HG02642 (cell line): ENCODE data around the gene ASIC1.
"Not testable (repeated sequence)": the region's sequence is repeated elsewhere in the genome, so short reads cannot be mapped to it uniquely, and the experiment has no call there.

ENCODE experiments used
- ATAC-seq: cut with Tn5 transposase; IDR thresholded peaks from one replicate; pipeline ENCODE4 v1.9.1; 2021; ENCODE audit warnings: mild to moderate bottlenecking; ENCODE audit not compliant: unreplicated experiment, poor library complexity

ASIC1 gene

DNA sequence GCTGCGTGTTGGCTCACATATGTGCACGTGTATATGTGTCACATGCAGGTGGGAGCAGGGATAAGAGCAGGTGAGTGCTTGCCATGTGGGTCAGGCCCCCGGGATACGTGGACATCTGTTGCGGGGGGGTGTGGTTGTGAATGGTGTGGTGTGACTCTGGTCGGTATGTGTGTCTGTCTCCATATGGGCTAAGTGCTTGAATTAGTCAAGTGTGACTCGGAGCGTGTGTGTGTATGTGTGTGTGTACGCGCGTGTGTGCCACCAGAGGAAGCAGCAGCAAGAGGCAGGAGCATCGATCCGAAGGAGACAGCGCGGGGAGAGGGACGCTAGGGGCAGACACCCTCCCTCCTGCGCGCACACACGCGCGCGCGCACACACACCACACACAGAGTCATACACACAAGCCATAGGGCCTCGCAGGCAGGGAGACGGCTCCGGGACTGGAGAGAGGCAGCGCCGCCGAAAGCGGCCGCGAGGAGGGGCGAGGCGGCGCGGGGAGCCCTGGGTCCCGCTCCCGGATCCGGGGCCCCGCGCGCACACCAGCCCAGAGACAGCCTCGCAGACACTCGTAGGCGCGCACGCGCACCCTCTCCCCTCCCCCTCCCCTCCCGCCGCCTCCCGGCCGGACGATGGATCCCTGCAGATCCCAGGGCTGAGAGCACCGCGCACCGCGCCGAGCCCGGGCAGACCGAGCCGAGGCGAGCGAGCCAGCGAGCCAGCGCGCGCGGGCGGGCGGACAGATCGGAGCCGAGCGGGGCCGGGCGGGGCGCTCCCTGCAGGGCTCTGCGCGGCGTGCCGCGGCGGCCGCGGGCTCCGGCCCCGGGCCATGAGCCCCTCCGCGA is at the start of gene ASIC1:
TSS of gene ASIC1 (plus strand) at position 597 of the 842 bp plus-strand sequence. CDS start 1,171 bp downstream, outside the sequence.
- no peak for ATAC-seq

DNA sequence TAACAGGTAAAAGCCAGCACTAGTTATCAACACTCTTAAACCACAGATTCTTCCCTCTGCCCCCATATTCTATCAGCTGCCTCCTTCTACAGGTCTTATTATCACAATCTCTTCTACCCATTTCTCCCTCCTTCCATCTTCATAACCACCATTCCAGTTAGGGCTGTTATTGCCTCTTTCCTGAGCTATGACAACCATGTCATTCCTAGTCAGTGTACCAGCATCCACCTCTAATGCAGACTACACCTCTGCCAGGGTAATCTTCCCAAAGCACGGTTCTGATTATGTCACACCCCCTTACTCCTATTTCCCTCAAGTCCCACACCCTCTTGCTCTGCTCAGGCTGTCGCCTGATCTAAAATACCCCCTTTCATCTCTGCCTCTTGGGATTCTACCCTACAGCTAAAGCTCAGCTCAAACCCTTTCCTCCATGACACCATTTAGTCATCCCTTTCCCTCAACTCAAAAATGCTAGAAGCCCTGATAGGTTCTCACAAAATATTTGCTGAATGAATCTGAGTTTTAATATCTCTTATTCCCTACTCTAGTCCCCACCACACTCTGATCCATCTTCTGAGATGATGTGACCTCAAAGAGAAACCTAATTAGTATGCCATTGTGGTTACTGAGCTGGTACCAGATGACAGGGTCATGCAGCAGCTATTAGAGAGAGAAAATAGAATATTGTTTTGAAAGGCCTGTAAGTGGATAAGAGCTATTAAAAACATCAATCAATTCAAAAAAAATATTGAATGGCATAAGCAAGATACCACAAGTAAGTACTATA is 43.8 kb upstream of the ASIC1 start:
- ATAC-seq = no peak

DNA sequence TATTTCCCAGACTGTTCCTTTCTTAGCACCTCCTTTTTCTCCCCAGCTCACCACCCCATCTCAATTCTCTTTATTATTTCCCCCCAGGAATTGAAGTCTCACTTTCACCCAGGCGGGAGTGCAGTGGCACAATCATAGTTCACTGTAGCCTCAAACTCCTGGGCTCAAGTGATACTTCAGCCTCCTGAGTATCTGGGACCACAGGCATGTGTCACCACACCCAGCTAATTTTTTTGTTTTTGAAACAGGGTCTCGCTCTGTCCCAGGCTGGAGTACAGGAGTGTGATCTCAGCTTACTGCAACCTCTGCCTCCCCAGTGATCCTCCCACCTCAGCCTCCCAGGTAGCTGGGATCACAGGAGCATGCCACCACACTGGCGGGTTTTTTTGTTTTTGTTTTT is 43.1 kb upstream of the ASIC1 start:
- ATAC-seq = no peak

DNA sequence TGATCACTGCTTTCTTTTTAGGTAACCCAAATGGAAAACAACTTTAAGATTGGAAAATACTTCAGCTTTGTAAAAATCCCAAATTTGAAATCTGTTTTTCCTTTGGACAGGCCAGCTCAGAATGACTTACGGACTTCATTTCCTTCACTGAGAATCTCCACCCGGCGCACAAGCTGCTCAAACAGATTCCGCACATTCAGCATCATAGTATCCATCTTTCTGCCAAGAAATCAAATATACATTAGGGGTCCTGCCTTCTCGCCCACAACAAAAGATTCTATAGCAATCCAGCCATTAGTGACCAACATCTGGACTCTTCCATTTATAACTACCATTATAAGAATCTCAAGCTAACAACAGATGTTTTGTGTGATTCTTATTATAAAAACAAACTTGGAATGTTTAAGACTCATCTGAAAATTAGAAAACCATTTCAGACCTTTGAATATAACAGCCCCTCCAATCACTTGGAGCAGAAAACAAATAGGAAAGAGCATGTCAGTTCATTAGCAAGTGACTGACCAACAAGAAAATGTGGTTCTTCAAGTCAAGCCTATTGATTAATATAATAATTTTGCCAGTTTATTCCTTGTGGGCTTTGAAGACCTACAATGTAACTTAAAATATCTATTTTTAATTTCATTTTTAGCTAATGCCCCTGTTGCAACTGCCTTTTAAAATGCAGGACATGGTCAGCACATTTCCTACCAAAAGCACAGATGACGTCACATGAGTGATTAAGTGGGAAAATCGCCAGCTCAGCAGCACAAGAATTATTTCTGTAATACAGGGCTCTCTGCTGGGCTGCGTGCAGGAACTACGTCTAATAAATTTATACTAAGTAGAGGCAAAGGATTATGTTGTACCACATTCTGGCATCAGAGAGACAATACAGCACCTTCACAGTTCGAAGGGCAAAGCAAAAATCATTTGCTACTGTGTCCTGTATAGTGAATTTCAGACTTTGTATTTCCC is 40.6 kb upstream of the ASIC1 start:
- ATAC-seq = no peak

DNA sequence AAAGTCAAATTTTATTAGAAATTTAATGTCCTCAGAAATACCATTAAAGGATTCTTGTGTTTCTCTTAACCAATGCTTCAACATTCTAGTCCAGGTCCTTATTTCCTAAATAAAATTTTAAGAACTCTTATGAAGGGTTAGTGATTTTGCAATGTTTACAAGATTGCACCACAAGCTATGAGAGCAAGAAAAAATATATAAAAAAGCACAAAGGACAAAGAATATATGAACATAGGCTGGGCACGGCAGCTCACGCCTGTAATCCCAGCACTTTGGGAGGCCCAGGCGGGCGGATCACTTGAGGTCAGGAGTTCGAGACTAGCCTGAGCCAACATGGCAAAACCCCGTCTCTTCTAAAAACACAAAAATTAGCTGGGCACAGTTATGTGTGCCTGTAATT is 39.8 kb upstream of the ASIC1 start:
- ATAC-seq = no peak

DNA sequence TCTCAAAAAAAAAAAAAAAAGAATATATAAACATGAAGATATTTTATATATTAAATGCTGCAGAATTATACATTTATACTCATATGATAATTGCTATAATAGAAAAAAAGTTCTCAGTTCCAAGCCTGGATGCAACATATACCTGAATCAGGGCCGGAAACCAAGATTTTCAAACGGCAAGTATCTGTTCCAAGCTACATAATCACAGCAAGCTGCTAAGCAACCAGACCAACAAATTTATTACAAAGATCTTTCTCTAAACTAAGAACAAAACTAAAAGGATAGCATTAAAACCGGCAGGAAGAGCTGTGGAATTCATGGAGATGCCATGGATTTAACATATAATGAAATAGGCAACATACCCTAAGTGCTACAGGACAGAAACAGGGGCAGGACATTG is 39.2 kb upstream of the ASIC1 start:
- ATAC-seq = no peak

DNA sequence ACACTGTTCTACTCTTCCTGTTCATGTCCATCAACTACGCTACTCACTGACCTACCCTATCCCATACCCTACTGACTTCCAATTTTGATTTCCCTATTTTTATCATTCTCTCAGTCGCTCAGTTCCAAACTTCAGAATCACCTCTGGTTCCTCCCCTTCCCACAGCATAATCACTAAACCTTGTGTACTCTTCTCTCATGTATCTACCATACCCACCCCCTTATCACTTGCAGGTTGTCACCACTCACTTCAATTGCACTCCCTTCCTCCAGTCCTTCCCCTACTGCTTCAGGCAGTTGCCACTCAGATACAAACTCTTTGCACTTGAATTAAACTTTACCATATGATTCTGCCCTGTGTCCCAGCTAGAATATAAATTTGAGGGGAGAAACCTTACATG is 38.4 kb upstream of the ASIC1 start:
- ATAC-seq = no peak

DNA sequence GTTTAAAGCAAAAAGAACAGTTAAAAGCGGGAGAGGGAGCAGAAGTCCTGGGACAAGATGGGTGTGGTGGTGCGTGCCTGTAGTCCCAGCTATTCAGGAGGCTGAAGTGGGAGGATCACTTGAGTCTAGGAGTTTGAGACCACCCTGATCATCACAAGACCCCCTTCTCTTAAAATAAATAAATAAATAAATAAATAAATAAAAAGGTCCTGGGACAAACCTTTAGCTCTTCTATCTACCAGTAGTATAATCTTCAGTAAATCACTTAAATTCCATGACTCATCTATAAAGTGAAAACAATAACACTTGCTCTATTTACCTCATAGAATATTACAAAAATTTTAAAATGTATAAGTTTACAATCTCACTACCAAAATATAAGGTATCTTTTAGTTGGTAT is 37.9 kb upstream of the ASIC1 start:
- no peak for ATAC-seq

DNA sequence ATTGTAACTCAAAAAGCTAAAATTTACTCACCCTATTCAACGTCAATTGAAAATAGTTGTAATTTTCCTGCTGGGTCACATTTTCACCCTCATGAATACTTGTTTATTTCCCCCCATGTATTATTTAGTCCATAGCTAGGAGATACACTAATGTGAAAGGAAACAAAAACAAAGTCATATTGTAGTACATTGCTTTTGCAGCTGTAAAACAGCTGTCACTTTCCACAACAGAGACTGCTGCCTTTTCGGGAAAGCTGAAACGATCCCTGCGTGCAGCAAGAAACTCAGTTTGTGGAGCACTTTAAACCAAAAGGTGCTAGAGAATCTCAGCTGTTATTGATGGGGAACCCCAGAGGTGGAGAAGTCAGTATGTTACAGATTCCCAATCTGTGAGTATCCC is 36.4 kb upstream of the ASIC1 start:
- no peak for ATAC-seq

DNA sequence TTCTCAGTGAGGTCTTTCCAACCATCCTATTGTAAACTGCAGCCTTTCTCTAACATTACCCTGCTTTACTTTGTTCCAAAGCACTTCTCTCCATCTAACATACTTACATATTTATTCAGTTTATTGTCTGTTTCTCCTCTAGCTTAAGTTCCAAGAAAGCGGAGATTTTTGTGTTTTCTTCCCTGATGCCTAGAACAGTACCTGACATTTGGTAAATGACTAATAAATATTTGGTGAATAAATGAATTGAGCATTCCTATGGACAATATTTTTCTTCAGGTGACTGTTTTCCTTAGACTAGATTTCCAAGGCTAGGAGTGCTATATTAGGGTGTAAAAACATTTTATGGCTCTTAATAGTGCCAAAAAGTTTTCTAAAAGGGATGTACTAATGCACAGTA is 34.5 kb upstream of the ASIC1 start:
- no peak for ATAC-seq

DNA sequence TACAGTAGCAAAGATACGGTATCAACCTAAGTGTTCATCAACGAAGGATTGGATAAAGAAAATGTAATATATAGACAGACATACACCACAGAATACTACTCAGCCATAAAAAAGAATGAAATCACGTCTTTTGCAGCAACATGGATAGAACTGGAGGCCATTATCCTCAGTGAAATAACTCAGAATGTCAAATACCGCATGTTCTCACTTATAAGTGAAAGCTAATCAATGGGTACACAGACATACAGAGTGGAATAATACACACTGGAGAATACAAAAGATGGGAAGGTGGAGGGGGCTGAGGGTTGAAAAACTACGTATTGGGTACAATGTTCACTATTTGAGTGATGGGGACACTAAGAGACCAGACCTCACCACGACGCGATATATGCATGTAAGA is 33.2 kb upstream of the ASIC1 start:
- no peak for ATAC-seq

DNA sequence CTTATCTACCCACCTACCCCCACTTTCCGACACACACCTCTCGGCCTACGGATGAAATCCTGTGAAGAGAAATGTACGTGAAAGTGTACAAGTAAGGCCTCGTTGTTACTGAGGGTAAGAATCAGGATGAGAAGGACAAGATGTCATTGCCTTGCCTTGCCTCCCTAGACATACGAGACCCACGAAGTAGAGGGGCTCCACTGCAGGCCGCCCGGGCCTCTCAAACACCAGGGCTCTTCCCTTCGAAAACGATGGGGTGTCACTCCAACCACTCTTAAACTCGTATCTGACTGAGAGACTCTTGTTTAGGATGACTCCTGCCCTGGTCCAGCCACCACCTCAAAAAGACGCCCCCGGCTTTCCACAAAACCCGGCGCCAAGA is 32.6 kb upstream of the ASIC1 start:
- peak; percentile 14 for ATAC-seq

DNA sequence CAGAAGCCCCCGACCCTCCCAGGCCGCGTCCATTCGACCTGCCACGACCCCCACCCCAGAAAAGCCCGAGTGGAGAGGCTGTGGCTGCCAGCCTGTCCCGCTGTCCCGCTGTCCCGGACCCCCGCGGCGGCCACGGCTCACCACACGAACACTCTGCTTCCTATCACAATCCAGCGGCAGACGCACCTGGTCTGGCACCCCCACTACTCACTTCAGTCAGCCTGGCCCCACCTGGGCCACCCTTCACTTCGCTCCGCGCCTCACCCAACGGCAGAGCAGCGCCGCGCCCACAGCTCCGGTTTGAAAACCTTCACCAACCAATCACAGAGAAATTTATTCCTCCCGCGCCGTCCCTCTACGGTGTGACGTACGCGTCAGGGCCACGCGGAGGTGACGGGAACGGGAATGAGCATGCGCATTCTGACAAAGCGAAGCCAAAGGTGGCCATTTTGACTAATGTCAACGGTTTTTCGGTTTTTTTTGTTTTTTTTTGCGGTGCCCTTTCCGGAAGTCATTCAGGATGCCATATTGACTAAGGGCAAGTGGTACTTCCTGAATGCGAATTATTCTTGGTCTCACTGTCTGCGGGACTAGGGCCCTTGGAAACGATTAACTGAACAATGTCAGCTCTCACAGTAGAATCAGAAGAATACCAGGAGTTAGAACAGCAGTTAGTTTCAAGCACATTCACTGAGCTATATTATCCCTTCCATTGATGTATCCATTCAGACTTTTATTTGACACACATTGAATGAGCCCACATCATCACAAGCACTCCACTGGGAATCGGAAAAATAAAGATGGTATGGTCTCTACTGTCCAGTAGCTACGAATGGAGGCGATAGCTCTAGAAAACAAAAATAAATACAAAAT is 32.0 kb upstream of the ASIC1 start, which contains the start of gene RACGAP1:
TSS of gene RACGAP1 (minus strand) at position 308 of the 873 bp plus-strand sequence. CDS start 8,779 bp downstream, outside the sequence.
- peak; percentile 99 for ATAC-seq

DNA sequence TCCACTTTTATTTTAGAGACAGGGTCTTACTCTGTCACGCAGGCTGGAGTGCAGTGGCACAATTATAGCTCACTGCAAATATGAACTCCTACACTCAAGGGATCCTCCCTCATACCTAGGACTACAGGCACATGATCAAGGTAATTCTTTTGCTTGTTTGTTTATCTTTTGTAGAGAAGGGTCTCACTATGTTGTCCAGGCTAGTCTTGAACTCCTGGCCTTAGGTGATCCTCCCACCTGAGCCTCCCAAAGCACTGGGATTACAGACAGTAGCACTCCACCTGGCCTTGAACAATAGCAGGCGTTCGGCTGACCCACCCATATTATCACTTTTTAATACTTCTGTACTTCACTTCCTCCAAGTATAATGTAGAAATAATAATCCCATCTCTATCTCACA is 30.7 kb upstream of the ASIC1 start:
- ATAC-seq = no peak

DNA sequence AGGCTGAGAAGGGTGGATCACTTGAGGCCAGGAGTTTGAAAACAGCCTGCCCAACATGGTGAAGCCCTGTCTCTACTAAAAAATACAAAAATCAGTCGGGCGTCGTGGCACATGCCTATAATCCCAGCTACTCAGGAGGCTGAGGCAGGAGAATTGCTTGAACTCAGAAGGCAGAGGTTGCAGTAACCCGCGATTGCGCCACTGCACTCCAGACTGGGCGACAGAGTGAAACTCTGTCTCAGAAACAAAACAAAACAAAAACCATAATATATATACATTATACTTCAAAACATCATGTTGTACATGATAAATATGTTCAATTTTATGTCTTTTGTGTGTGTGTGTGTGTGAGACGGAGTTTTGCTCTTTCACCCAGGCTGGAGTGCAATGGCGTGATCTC is 26.9 kb upstream of the ASIC1 start:
- ATAC-seq = not testable (repeated sequence)

DNA sequence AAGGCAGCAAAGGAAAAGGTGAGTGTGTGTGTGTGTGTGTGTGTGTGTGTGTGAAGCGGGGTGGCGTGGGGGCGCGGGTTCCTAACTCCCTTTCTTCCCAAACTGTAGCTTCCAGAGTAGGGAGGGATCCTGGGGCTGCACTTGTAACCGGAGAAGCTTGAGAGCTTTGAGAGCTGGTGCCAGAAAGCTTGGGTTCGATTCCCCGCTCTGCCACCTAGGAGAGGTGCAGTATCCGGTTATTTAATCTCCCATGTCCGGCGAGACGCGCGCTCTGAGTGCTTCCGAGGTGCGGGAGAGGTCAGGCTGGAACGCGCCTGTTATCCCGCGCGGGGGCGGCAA is 24.9 kb upstream of the ASIC1 start:
- no peak for ATAC-seq

DNA sequence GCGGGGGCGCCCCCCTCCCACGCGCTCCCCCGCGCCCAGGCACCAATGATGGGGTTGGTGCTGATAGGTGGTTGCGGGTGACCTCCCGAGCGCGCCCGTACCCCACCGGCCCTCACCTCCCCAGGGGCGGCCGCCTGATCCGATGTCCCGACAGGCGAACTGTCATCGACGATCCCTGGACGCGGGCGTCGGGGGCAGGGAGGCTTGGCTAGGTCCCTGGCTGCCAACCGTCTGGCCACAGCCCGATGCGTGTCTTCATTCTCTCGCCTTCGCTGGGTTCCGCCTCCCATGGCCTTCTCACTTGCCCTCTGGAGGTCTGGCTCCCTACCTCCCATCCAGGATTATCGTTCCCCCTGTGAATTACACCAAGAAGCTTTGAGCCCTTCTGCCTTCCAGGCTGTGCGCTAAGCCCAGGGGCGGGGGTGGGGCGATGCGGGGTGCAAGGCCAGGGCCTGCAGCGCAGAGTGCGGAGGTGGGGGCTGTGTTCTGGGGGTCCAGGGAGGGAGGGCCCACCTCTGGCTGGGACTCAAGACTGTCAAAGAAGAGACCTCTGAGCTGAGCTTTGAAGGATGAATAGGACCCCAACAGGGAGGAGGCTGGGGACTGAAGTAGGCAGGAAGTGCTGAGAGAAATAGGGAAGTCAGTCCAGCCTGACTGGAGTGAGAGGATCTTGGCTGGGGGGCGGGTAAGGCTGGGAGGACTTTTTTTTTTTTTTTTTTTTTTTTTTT is 24.4 kb upstream of the ASIC1 start:
- ATAC-seq = no peak

DNA sequence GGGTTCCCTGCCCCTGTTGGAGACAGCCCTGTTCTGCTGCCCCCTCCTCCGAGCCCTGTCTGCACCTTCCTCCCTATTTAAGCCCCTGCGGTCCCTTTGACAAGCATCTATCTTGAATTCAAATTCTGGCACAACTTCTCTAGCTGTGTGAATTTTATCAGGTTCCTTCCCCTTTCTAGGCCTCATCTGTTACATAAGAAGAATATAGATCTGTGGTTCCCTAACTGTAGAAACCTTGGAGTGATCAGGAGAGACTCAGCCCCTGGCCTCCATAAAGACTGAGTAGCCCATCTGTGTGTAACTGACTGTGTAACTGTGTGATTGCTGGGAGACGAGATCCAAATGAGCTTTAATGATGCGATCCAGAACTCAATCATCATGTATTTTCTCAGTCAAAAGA is 19.1 kb upstream of the ASIC1 start:
- ATAC-seq = no peak
